ENCODE data around the gene MEPCE.

Gene MEPCE

DNA sequence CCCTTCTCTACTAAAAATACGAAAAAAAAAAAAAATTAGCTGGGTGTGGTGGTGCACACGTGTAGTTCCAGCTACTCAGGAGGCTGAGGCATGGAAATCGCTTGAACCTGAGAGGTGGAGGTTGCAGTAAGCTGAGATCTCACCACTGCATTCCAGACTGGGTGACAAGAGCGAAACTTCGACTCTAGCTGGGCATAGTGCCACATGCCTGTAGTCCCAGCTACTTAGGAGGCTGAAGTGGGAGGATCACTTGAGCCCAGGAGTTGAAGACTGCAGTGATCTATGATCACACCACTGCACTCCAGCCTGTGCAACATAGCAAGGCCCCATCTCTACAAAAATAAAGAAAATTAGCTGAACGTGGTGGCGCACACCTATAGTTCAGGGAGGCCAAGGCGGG lies 35.7 kb downstream of the MEPCE start:
- no peak for DNase-seq

DNA sequence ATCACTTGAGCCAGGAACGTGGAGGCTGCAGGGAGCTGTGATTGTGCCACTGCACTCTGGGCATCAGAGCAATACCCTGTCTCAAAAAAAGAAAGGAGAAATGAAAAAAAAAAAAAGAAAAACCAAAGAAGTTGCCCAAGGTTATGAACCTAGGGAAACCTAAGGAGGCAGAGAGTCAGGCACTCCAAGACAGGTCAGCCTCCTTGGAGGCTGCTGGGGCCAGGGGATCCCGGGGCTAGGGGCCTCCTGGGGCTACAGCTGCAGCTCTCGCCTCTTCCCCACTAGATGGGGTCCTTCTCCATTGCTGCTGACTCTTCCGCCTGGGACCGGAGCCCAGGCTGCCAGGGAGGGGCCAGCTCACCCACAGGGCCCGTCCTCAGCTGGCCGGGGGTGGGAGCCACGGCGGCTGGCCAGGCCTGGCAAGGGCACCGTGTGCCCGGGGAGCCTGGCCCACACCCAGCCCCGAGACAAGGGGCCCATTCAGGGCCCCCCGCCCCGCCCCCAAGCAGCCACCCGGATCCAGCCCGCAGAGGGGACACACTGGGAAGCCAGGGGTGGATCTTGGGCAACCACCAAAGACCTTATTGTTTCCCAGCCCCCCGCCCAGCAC lies 36.2 kb downstream of the MEPCE start:
- DNase-seq: peak; percentile 74

DNA sequence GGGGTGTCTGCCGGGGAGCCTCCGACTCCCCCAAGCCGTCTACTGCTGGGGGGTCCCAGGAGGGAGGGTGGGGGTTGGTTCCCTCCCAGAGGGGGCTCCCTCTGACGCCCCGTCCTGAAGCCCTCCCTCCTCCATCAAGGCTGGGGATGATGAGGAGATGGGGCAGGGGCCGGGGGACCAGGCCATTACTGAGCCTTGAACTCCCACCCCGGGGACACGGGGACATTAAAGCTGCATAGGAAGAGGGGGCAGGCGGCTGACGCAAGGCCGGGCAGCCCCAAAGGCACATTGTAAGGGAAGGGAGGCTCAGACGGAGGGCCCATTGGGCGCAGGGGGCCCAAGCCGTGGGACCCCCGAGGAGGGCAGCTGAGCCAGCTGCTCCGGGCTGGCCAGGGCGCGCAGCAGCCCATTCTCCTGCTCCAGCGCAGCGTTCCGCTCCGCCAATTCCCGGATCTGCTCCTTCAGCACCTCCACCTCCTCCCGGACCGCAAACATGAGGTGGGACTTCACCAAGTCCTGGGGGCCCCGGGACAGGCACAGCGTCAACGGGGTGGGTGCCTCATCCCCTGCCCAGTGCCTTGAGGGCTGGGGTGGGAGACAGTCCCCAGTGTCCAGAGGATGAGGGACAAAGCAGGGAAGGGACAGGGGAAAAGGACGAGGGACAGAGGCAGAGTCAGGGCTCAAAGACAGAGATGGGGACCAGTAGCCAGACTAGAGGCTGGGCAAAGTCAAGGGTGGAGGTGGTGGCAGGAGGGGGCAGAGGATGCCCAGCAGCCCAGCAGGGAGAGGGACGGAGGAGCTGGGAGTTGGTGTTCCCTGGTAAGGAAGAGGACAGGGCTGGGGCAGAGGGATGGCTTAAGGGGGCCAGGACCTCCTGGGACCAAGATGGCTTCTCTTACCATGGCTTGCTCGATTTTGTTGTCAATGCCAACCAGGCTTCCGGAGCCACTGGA lies 37.3 kb downstream of the MEPCE start:
- DNase-seq: no peak

DNA sequence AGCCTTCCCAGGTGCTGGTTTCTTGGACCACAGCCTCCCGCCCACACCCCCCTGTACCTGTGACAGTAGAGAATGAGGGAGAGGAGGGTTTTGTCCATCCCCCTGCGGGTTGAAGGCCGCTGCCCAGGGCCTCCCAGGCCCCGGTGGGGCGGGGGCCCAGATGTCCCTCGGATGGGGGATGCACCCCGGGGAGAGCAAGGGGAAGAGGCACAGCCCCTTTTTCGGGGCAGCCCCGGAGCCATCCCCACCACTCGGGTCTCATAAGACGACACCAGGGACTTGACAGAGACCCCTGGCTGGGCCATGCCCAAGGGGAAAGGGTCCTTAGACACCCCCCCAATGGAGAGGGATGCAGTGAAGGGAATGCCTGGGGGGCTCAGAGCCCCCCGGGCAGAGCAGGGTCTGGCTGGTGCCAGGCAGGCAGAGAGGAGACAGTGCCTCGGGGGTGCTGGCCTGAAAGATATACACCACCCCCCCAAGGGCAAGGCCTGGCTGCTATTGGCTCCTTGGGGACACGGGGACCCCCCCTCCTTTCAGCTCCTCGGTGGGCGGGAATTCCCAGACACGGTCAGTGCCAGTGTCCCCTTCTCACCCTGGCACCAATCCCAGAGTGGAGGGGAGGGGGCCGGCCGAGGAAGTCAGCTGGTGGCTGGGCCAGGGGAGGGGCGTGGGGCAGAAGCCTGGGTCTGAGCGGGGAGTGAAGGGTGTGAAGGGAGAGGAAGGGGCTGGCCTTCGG lies 38.2 kb downstream of the MEPCE start:
- DNase-seq: no peak

DNA sequence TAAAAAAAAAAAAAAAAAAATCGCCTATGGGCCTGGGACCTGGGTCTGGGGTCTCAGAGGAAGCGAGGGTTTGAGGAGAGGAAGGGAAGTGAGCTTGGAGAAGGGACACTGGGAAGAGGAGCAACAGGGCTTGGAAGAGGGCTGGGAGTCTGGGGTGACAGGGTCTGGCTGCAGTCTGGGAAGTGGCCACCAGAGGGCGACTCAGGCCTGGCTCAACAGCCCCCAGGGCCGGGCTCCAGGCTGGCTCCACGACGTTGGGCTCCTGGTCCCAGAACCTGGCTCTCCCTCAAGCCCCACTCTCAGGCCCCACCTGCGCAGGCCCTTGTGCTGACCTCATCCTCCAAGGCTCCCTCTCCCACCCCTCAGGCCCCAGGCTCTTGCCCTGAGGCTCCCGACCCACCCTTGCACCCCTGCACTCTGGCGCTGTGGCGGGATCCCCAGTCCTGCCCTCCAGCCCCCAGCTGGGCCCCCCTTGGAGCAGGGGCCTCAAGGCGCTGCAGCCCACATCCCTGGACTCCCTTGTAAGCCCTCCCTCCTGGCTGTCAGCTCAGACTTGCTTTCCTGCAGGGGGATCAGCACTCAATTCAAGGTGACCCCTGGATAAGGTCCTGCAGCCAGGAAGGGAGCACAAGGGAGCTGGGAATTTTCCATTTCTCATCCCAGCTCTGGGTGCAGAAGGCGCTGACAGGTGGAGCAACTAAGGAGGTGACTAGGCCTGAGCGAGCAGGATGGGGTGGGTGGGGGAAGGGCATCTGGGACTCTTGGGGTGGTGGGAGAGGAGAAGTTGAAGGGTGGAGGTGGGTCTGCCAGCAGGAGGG lies 39.8 kb downstream of the MEPCE start:
- DNase-seq: peak; percentile 61

DNA sequence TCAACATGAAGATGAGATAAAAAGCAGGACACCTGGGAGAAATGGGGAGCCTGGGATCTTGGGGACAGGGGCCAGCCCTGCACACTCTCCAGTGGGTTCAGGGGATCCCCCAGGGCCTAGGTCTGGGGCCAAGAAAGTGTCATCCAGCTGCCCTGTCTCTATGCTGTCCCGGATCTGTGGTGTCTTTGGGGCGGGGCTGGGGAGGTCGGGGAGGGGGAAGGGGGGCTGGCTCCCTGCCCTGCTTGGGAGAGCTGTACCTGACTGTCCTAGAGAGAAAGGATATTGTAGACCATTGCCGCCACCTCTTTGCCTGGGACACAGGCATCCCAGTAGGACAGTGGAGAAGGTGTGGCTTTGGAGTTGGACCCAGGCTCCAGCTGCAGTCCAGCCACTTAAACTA lies 41.4 kb downstream of the MEPCE start:
- no peak for DNase-seq

DNA sequence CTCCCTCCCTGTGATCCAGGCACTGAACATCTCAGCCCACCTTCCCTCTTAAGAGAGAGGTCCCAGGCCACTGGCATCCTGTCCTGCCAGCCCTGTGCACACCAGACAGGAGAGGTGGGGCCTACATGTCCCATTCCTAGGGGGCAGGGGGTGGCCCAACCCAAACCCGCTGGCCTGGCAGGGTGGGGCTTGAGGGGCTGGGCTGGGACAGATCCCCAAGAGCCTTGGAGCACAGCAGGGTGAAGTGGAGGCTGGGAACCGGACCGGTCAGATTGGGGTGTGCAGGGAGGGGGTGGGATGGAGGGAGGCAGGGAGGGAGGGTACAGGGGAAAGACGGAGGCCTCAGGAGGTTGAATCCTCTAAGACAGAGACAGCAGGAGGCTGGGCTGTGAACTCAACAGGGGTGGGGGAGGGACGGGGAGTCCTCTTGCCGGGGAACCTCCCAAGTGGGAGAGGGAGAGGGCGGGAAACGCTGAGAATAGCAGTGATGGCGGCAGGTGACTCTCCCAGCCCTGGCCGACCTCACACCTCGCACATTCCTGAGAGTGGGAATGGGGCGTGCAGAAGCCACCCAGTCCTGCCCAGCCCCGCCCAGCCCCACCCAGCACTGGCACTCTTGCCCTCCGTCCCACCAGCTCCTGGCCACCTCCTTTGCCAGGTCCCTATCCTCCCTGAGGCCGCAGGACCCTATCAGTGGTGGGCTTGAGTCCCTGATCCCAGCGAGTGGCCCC lies 42.7 kb downstream of the MEPCE start:
- DNase-seq: no peak

DNA sequence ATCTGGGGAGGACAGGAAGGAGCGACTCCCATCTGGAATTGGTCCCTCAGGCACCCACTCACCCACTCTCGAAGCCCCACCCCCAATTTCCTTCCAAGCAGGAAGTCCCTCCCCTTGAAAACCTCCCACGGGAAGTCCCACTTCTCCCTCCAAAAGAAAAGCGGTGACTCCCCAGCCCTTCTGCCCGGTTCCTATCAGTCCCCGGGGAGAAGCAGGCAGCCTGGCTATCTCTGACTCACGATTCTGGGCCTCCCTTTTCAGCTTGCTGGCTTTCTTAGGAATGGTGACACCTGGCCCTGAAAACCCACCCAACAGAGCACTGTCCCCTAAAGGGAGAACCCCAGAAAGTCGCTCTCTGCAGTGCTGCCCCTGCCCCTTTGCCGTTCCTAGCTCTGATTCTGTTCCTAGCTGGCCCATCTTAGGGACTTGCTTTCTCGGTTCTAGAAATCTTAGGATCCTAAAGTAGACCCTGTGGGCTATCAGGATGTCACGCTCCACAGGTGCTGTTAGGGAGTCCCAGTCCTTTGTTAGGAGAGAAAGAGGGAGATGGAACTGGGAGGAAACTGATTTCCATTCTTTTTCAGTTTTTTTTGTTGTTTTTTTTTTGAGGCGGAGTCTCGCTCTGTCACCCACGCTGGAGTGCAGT lies 43.3 kb downstream of the MEPCE start:
- peak; percentile 32 for DNase-seq

DNA sequence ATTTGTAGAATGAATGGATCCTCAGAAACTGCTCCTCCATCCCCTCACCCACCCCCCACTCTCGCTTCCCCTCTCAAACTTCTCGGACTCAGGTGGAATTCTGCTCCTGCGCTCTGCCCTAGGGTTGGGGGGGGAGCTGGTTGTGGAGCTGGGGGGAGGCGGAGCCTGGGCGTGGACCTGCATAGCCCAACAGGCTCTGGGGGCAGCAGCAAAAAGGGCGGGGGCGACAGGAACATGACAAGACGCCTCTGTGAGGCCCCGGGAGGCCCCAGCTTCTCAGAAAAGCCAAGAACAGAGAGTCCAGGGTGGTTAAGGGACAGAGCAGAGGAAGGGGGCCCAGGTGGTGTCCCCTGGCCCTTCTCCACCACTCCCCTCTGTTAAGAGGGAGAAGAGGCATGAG lies 45.9 kb downstream of the MEPCE start:
- DNase-seq: no peak

DNA sequence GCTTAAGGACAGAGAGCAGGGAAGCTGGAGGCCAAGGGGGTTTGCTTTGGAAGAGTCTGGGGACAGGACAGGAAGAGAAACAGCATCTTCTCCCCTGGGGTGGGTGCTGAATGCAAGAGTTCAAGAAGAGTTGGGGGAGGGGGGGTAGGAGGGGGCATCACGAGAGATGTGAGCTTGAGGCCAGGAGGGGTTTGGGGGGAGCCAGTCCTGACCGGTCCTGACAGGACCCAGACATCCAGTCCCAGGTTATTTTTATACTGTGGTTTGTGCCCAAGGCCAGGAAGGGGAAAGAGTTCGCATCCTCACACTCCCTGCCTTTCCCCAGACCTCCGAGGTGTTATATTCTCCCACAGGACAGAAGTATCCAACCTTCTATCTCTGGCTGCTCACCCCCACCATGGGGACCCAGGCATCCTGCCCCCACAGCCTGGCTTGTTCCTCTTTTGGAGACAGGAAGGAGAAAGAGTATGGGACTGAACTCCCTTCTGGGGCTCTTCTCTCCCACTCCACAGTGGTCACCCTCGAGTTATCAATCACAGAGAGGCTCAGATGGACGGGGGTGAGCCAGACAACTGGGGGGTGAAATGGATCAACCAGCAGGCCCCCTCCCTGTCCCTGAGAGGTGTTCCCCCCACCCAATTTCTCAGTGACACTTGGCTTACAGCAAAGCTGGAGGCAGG lies 46.6 kb downstream of the MEPCE start:
- no peak for DNase-seq

DNA sequence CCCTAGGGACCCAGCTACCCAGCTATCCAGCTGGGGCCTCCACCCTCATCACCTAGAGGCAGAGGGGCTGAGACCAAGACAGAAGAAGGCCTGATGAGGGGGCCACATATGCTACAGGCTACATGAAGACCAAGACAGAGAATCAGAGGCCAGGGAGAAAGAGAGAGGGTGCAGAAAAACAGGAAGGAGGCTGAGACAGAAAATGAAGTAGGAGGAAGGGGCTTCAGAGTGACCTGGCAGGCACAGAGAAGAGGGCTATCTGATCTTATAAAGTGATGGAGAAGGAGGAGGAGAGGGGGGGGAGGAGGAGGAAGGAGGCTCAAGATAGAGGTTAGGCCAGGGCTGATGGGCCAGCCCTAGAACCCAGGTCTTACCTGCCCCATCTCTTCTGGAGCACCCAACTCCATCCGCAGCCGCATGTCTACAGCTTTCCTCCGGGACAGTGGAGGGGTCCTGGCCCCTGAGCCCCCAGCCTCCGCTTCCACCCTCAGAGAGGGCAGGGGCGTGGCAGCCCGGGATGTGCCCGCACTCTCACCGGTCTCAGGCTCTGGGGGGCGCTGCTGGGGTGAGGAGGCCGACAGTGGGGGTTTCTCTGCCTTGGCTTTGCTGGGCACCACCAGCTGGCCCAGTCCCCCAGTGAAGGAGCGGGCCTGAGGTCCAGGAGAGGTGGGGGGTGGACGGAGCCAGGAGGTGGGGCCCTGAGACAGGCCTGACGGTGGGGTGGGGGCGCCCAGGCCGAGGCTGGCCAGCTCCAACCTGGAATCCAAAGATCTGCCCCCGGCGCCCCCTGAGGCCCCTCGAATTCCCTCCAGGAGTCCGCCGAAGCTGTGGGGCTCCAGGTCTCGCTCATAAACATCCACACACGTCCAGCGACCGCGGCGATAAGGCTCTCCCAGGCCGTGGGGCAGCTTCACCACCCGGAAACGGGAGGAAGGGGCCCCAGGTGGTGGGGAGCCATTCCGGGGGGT lies 47.6 kb downstream of the MEPCE start:
- no peak for DNase-seq

DNA sequence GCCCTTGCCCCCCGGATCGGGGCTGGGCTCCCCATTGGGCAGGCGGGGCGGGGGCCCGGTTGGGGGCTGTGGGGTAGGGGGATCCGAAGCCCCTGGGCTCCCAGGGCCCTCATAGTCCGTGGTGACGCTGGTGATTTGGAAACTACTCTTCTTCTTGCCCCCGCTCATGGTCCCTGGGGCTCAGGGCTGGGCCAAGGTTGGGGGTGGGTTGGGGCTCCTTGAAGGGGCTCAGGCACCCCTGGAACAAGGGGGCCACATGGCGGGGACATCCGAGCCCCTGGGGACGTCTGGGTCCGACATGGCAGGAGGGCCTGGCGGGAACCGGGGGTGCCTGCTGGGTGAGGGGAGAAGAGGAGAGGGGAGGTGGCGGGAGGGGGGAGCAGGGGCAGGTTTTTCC lies 48.2 kb downstream of the MEPCE start:
- no peak for DNase-seq

DNA sequence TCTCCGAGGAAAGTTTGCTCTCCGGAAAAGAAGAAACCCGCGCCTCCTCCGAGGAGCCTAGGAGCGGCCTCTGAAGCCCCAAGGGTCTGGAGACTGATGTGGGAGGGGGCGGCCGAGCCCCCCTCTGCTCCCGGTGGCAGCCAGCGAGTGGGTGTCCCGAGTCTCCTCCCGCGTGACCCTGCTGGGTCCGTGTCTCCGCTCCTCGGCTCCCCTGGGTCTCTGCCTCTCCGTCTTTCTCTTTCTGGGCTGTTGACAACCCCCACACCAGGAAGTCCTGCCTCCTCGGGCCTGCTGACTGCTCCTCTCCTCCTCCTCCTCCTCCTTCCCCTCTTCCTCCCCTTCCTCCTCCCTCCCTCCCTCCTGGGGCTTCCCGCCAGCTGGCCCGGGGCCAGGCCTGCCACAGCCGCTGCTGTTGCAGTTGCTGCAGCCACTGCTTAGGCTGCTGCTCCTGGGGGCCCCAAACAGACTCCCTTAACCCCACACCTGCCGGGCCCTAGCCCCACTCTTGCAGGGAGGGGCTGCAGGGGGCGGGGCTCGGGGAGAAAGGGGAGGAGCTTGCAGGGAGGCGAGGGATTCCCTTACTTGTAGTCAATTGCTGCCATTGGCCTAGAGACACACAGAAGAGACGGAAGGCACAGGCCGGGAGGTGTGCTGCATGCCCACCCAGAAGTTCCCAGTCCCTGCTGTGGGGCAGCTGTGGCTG lies 49.5 kb downstream of the MEPCE start, which contains the start of gene TSC22D4:
Gene TSC22D4 (minus strand): TSS at position 257 of the 703 bp plus-strand sequence. CDS start 1,176 bp downstream, outside the sequence.
- DNase-seq: peak; percentile 93

DNA sequence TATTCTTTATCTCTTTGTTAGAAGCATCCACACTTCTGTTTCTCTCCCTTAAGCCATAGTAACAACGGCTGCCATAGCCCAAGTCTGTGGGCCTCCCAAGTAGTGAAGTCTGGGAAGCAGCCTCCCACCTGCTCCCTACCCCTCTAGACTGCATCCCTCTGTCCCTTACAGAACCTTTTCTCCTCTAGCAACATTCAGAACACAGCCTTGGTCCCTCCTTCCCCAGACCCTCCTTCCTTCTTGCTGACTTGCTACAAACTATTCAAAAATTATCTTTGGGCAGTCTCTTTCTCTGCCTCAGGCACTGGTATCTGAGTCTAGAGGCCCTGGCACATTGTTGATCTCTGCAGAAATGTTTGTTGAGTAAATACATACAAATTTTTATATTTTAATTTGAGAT lies 51.8 kb downstream of the MEPCE start:
- DNase-seq: no peak

DNA sequence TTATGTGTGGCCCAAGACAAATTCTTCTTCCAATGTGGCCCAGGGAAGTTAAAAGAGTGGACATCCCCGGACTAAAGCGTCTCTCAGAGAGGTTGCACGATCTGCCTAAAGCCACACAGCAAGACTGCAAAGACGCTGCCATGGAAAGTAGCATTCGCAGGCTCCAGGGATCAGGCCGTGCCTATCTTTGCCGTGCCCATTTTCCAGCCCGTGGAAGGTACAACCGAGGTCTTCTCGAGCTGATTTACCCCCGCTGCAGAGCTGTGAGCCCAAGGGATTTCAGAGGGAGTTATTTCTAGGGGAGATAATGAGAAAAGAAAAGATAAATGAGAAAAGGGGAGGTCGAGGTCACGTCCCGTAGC lies 53.1 kb downstream of the MEPCE start:
- no peak for DNase-seq

DNA sequence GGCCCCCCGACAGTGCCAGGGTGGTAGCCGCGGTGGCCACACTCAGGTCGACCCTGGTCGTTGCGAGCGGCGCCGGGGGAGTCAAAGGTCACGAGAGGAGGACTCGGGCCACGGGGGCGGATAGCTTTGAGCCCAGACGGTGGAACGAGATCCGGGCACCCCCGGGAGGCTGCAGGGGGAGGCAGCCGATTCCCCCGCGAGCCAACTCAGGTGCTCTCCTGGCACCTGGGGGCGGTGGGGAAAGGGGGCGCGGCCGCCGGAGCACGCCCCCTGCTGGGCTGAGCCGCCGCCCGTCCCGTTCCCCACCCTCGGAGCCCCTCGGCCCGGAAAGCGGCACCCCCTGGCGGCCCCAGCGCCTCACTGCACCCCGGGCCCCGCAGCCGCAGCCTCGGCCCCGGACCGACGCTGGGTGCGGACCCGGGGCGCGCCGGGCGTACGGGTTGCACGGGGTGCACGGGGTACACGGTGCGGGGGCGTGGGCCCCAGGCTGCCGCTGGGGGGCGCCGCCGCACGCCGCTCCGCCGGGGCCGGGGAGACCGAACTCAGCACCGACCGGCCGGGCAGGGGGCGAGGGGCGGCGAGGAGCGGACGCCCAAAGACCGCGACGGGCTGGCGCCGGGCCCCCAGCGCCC lies 53.6 kb downstream of the MEPCE start:
- DNase-seq: peak; percentile 47

Measured in fibroblast of upper back skin (primary cell).